B cell (primary cell): ENCODE data around the gene SORL1. TPM values are rescaled to one million over a fixed set of nuclear protein-coding genes. Genes with fewer than 3 reads are reported as not detected.
A peak's percentile ranks its signal among the peaks of the same experiment; 100 is the strongest.

Source experiments
- ATAC-seq: fragments of 200-7000 bp; cut with Tn5 transposase; one replicate; pipeline ENCODE4 v1.10.0; 2021; ENCODE audit warnings: low read depth, mild to moderate bottlenecking, moderate number of reproducible peaks, moderate library complexity
- CTCF ChIA-PET: fragments of 350-600 bp; sonication (Branson Sonifier 250); formaldehyde crosslinking; loops from one replicate; lab custom pipeline; 2021; ENCODE audit warnings: antibody characterized with exemption, inconsistent platforms; lab: Charles Lee
- POLR2A ChIA-PET: fragments of 350-600 bp; sonication (Branson Sonifier 250); formaldehyde crosslinking; loops from one replicate; lab custom pipeline; 2021; ENCODE audit warnings: antibody characterized with exemption; lab: Charles Lee
- DNase-seq: peaks from one replicate; pipeline ENCODE4 v3.0.0; 2013
- H2AFZ ChIP-seq: 2 replicates; pipeline ENCODE4 v1.6.1; 2012; ENCODE audit warnings: mild to moderate bottlenecking, low read depth, low read length; ENCODE audit not compliant: insufficient read depth, poor library complexity, severe bottlenecking
- H3K27ac ChIP-seq, 2 donors: 1 replicate in 1 of 2; 2 replicates in 1 of 2; pipeline ENCODE4 v1.5.1; 2012 to 2013; ENCODE audit warnings: low read length in 2 of 2, mild to moderate bottlenecking in 2 of 2, moderate library complexity in 1 of 2
- H3K27me3 ChIP-seq, 4 experiments: fragments of 200-600 bp in 1 of 4; sonication (generic) in 1 of 4; replicated peaks in 1 of 4; 1 replicate in 2 of 4; 2 replicates in 2 of 4; pipeline versions ENCODE4 v1.6.1 to v1.7.0; 2013 to 2016; ENCODE audit warnings: low read length in 3 of 4, mild to moderate bottlenecking in 2 of 4, mixed read lengths in 1 of 4, moderate library complexity in 1 of 4; ENCODE audit not compliant: insufficient read depth in 4 of 4, control insufficient read depth in 3 of 4; ENCODE audit errors: control extremely low read depth in 1 of 4
- H3K36me3 ChIP-seq, 2 experiments: replicated peaks in 1 of 2; 1 replicate in 1 of 2; 2 replicates in 1 of 2; pipeline versions ENCODE4 v1.6.1 to v1.7.1; 2013; ENCODE audit warnings: low read length in 1 of 2; ENCODE audit not compliant: insufficient read depth in 2 of 2, control insufficient read depth in 1 of 2; ENCODE audit errors: control extremely low read depth in 1 of 2, extremely low read depth in 1 of 2
- H3K4me1 ChIP-seq, 2 donors: fragments of 200-600 bp in 1 of 2; sonication (generic) in 1 of 2; 1 replicate in 1 of 2; 2 replicates in 1 of 2; pipeline versions ENCODE4 v1.5.1 to v1.6.1; 2013 to 2017; ENCODE audit warnings: low read length in 2 of 2; ENCODE audit not compliant: control insufficient read depth in 2 of 2, insufficient read depth in 2 of 2
- H3K4me2 ChIP-seq: replicated peaks from 2 replicates; pipeline ENCODE3; 2012; ENCODE audit warnings: mild to moderate bottlenecking, low read depth, low read length; ENCODE audit not compliant: poor library complexity, severe bottlenecking
- H3K4me3 ChIP-seq, 5 experiments: fragments of 200-600 bp in 1 of 5; sonication (generic) in 1 of 5; 1 replicate in 3 of 5; 2 replicates in 2 of 5; pipeline versions ENCODE4 v1.5.1 to v1.7.0; 2011 to 2016; ENCODE audit warnings: low read length in 4 of 5, mild to moderate bottlenecking in 4 of 5, low read depth in 2 of 5, control low read depth in 1 of 5, moderate library complexity in 1 of 5; ENCODE audit not compliant: insufficient read depth in 1 of 5; ENCODE audit errors: control extremely low read depth in 1 of 5, extremely low read depth in 1 of 5
- H3K79me2 ChIP-seq: fragments of 200-600 bp; sonication (generic); one replicate; pipeline ENCODE4 v1.6.0; 2016; ENCODE audit warnings: low read length; ENCODE audit not compliant: control insufficient read depth, insufficient read depth
- H3K9ac ChIP-seq: fragments of 200-600 bp; sonication (generic); 2 replicates; pipeline ENCODE4 v1.6.1; 2017; ENCODE audit warnings: mild to moderate bottlenecking, low read length, moderate library complexity
- H3K9me3 ChIP-seq, 3 donors: one replicate each; pipeline versions ENCODE4 v1.6.1 to v1.7.1; 2013; ENCODE audit warnings: low read length in 2 of 3; ENCODE audit not compliant: control insufficient read depth in 2 of 3, insufficient read depth in 1 of 3; ENCODE audit errors: control extremely low read depth in 1 of 3
- H4K20me1 ChIP-seq: 2 replicates; pipeline ENCODE4 v1.6.0; 2012; ENCODE audit warnings: mild to moderate bottlenecking, low read length; ENCODE audit not compliant: insufficient read depth, control insufficient read depth, poor library complexity, severe bottlenecking
- H3K27ac Mint-ChIP-seq: one replicate; pipeline ENCODE4 v1.8.0; 2021; ENCODE audit warnings: mixed read lengths
- H3K27me3 Mint-ChIP-seq: one replicate; pipeline ENCODE4 v1.8.0; 2021; ENCODE audit warnings: mixed read lengths
- H3K4me1 Mint-ChIP-seq: one replicate; pipeline ENCODE4 v1.8.0; 2021; ENCODE audit warnings: mixed read lengths
- H3K4me3 Mint-ChIP-seq: one replicate; pipeline ENCODE4 v1.8.0; 2021; ENCODE audit warnings: mixed read lengths
- H3K9me3 Mint-ChIP-seq: one replicate; pipeline ENCODE4 v1.8.0; 2022; ENCODE audit warnings: mixed read lengths; ENCODE audit not compliant: insufficient read depth
- EZH2 ChIP-seq: IDR thresholded peaks from 2 replicates; pipeline ENCODE4 v1.6.1; 2012; ENCODE audit warnings: borderline replicate concordance, low read depth, mild to moderate bottlenecking, moderate library complexity, low read length; ENCODE audit not compliant: insufficient read depth, poor library complexity, severe bottlenecking
- WGBS: methylation state at CpG from one replicate; pipeline ENCODE4 v1.1.5; 2013; ENCODE audit warnings: missing lambda C conversion rate; ENCODE audit not compliant: insufficient coverage; 5-methylcytosine and 5-hydroxymethylcytosine counted together
- intact Hi-C: fragments of 100-400 bp; cut with micrococcal nuclease; formaldehyde crosslinking; loops from one replicate; pipeline ENCODE4 v1.10.0; 2022
- polyA plus RNA-seq: library from polyadenylated mRNA; depleted of rRNA; stranded (reverse); fragments of >200 nt; gene quantifications from 2 replicates; pipeline ENCODE4 v1.2.3, GENCODE V29; 2012
- total RNA-seq, 2 donors: library from RNA; stranded (reverse); fragments of 120-200 nt in 1 of 2; gene quantifications; 1 replicate in 1 of 2; 2 replicates in 1 of 2; pipeline versions ENCODE4 v1.2.3 to v1.2.4, GENCODE V29; 2013 to 2022
- TF ChIP-seq, protein P1 (sequence below): fragments of 200-600 bp; IDR thresholded peaks from one replicate; pipeline ENCODE4 v1.8.0; 2022; ENCODE audit warnings: antibody characterized with exemption, mild to moderate bottlenecking

SORL1 gene
- total and polyA plus RNA-seq, 2 donors (not counting 1 experiment from before 2014, with no cell fraction given), result 13.0 to 396 TPM

DNA sequence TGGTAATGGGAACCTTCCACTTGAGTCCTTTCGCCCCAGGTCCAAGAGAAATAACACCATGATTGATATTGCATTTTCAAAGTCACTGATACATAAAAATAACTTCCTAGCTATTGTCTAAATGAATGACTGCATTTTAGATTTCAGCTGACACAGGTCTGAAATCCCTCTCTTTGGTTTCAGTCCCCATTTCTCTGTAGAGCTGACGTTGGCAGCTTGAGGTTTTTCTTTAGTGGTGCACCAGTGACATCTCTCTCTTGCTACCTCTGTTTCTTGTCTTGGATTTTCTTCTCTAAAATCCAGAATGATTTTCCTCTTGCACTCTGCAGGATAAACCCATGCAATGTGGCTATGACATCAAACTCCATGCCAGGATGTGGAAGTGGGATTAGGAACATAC, 31.7 kb upstream of the SORL1 start:
- H3K79me2 ChIP-seq, result no peaks in the 10 kb centered on the region
- Mint-ChIP-seq H3K27me3 (no peaks in the 10 kb centered on the region), H3K9me3 (peaks cover 2% of the 10 kb centered on the region), H3K27ac (no peak overlapping the region), H3K4me3 (no peak overlapping the region), H3K4me1 (peaks cover 71% of the 10 kb centered on the region)
- H3K4me1 ChIP-seq, result peaks cover 49 to 50% of the 10 kb centered on the region in 2 donors
- H2AFZ ChIP-seq, result no peak overlapping the region
- no peak overlapping the region for H3K27ac ChIP-seq
- no peak overlapping the region for H3K9ac ChIP-seq
- H3K36me3 ChIP-seq, result no peaks in the 10 kb centered on the region
- ATAC-seq (no peak), DNase-seq (no peak)
- H3K4me2 ChIP-seq, result no peak overlapping the region
- TF ChIP-seq, protein P1, sequence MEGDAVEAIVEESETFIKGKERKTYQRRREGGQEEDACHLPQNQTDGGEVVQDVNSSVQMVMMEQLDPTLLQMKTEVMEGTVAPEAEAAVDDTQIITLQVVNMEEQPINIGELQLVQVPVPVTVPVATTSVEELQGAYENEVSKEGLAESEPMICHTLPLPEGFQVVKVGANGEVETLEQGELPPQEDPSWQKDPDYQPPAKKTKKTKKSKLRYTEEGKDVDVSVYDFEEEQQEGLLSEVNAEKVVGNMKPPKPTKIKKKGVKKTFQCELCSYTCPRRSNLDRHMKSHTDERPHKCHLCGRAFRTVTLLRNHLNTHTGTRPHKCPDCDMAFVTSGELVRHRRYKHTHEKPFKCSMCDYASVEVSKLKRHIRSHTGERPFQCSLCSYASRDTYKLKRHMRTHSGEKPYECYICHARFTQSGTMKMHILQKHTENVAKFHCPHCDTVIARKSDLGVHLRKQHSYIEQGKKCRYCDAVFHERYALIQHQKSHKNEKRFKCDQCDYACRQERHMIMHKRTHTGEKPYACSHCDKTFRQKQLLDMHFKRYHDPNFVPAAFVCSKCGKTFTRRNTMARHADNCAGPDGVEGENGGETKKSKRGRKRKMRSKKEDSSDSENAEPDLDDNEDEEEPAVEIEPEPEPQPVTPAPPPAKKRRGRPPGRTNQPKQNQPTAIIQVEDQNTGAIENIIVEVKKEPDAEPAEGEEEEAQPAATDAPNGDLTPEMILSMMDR, result no peak
- no peak for TF ChIP-seq EZH2
- no peaks in the 10 kb centered on the region for H4K20me1 ChIP-seq
- no peak overlapping the region for H3K4me3 ChIP-seq
- no CpG with 5 or more reads among the region's 2 CpGs for WGBS
- H3K27me3 ChIP-seq, result no peaks in the 10 kb centered on the region
- CTCF ChIA-PET, result interaction anchor here (0.7 to 1.3 kb wide), 4 partner anchors 9 to 41 kb away, joined by 3 to 4 read pairs (median 3); no protein-coding TSS in a partner anchor
- POLR2A ChIA-PET, result no interaction called here
- H3K9me3 ChIP-seq, result peaks cover 0 to 5% (median 0%) of the 10 kb centered on the region in 3 donors
- intact Hi-C loops, result loop anchor here (5.0 kb wide), 1 partner anchor 128 kb away; the partner anchor contains the start of gene SC5D

- H4K20me1 ChIP-seq, result no peaks in the 10 kb centered on the region
- H2AFZ ChIP-seq, result peak overlapping the region; percentile 3
- H3K27me3 ChIP-seq, result no peaks in the 10 kb centered on the region
- ChIA-PET CTCF (interaction anchor here (1.0 to 1.1 kb wide), 2 partner anchors 9 kb away, joined by 4 read pairs; no protein-coding TSS in a partner anchor), POLR2A (no interaction called here)
- DNase-seq, result no peak
- Mint-ChIP-seq H3K27ac (peak overlapping the region; percentile 0), H3K27me3 (no peaks in the 10 kb centered on the region), H3K9me3 (peaks cover 2% of the 10 kb centered on the region), H3K4me3 (peak overlapping the region; percentile 24), H3K4me1 (peaks cover 74% of the 10 kb centered on the region)
- H3K4me3 ChIP-seq, result no peak overlapping the region
- H3K4me1 ChIP-seq, result peaks cover 49 to 50% of the 10 kb centered on the region in 2 donors
- 57% methylated on average over 1 of the region's 4 CpGs for WGBS
- ATAC-seq, result no peak
- peak overlapping the region in 1 of 2 donors; percentile 67 for H3K27ac ChIP-seq
- H3K9me3 ChIP-seq, result peaks cover 0 to 5% (median 0%) of the 10 kb centered on the region in 3 donors
- no peak for TF ChIP-seq EZH2
- TF ChIP-seq, protein P1, result no peak
- H3K4me2 ChIP-seq, result peak overlapping the region; percentile 9
- H3K9ac ChIP-seq, result no peak overlapping the region
- intact Hi-C loops, result loop anchor here (5.0 kb wide), 1 partner anchor 129 kb away; the partner anchor contains the start of gene SC5D
- H3K36me3 ChIP-seq, result no peaks in the 10 kb centered on the region
- H3K79me2 ChIP-seq, result no peaks in the 10 kb centered on the region
These were observed 30.8 kb upstream of the SORL1 start for GRCh38 chr11:121421149-121421901.
